Measurements from ENCODE around the gene LMF1. TPM values are rescaled to one million over a fixed set of nuclear protein-coding genes. Genes with fewer than 3 reads are reported as not detected.

The LMF1 gene
- total and polyA plus RNA-seq, 2 of the 8 experiments (the other 6 are each of a cell fraction or from before 2014, with no cell fraction given), result 3.5 to 9.1 TPM

DNA sequence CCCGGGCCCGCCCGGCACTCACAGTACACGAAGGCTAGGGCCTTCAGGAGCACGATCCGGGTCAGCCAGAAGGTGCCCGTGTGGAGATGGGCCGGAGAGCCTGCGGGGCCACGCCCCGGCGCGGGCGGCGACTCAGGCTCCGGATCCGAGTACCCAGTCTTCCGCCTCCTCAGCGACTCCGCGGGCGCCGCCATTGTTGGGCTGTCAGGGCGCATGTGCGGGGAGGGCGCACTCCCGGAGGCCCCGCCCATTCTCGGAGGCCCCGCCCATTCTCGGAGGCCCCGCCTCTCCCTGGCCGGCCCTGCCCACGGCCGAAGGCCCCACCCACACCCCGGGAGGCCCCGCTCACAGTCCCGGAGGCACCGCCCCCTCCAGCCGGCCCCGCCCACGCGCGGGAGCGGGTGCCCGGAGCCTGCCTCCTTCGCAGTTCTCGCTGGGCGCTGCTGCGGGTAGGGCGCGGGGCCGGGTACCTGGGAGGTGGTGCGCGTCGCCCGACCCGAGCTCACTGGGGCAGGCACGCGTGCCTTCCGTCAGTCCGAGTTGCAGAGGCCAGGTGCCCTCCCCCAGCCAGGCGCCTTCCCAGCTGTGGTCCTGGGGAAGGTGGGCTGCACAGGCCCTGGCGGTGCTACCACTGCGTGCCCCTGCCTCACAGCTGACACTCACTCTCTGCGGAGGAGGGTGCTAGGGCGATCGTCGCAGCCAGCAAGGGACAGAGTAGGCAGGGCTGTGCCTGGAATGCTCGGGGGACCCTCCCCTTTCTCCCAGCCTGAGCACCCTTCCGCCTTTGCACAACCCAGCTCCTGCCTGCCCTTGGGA is at the start of gene LMF1 (continued):
- peak; percentile 80 for TF ChIP-seq NRF1 (IDR thresholded peaks at IDR 0.05; ENCODE audit: low read depth, low read length)
- no peak for TF ChIP-seq TCF12 (IDR thresholded peaks at IDR 0.05; ENCODE audit: low read depth, low read length)
- 0 out of 2 replicates have a peak, but pooled peaks have one; percentile 25 for TF ChIP-seq POLR2AphosphoS5 (IDR thresholded peaks at IDR 0.05; ENCODE audit: low read depth, low read length)
- TF ChIP-seq POU5F1 (IDR thresholded peaks at IDR 0.05; ENCODE audit: low read depth, low read length), result no peak
- peak; percentile 65 for TF ChIP-seq TAF7 (optimal IDR thresholded peaks at IDR 0.05; ENCODE audit: borderline replicate concordance, low read depth, low read length)
- TF ChIP-seq YY1 (IDR thresholded peaks at IDR 0.05; ENCODE audit: low read depth, low read length), result peak; percentile 96
- TF ChIP-seq, protein P1, sequence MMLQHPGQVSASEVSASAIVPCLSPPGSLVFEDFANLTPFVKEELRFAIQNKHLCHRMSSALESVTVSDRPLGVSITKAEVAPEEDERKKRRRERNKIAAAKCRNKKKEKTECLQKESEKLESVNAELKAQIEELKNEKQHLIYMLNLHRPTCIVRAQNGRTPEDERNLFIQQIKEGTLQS (IDR thresholded peaks at IDR 0.05; ENCODE audit: insufficient read depth, low read depth, low read length), result 0 out of 2 replicates have a peak, but pooled peaks have one; percentile 1
- TF ChIP-seq SAP30 (IDR thresholded peaks at IDR 0.05; ENCODE audit: insufficient read depth, insufficient replicate concordance, low read length), result no peak
- peak; percentile 59 for TF ChIP-seq SP1 (IDR thresholded peaks at IDR 0.05; ENCODE audit: low read depth, low read length)
- no peak for TF ChIP-seq SP2 (IDR thresholded peaks at IDR 0.05; ENCODE audit: low read length)
- TF ChIP-seq, protein P2, sequence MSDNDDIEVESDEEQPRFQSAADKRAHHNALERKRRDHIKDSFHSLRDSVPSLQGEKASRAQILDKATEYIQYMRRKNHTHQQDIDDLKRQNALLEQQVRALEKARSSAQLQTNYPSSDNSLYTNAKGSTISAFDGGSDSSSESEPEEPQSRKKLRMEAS (IDR thresholded peaks at IDR 0.05), result peak; percentile 53
- TF ChIP-seq KDM4A (IDR thresholded peaks at IDR 0.05; ENCODE audit: low read depth, low read length, severe bottlenecking), result peak; percentile 83
- no peak for TF ChIP-seq JUN (IDR thresholded peaks at IDR 0.05; ENCODE audit: low read depth, low read length)

All from H1 (cell line).